B cell (primary cell): ENCODE results near the gene EFEMP1. TPM values are rescaled to one million over a fixed set of nuclear protein-coding genes. Genes with fewer than 3 reads are reported as not detected.

Experiments used
- ATAC-seq: fragments of 200-7000 bp; cut with Tn5 transposase; one replicate; pipeline ENCODE4 v1.10.0; 2021; ENCODE audit warnings: low read depth, mild to moderate bottlenecking, moderate number of reproducible peaks, moderate library complexity
- CTCF ChIA-PET: fragments of 350-600 bp; sonication (Branson Sonifier 250); formaldehyde crosslinking; loops from one replicate; lab custom pipeline; 2021; ENCODE audit warnings: antibody characterized with exemption, inconsistent platforms; lab: Charles Lee
- POLR2A ChIA-PET: fragments of 350-600 bp; sonication (Branson Sonifier 250); formaldehyde crosslinking; loops from one replicate; lab custom pipeline; 2021; ENCODE audit warnings: antibody characterized with exemption; lab: Charles Lee
- DNase-seq: peaks from one replicate; pipeline ENCODE4 v3.0.0; 2013
- H2AFZ ChIP-seq: 2 replicates; pipeline ENCODE4 v1.6.1; 2012; ENCODE audit warnings: mild to moderate bottlenecking, low read depth, low read length; ENCODE audit not compliant: insufficient read depth, poor library complexity, severe bottlenecking
- H3K27ac ChIP-seq, 2 donors: 1 replicate in 1 of 2; 2 replicates in 1 of 2; pipeline ENCODE4 v1.5.1; 2012 to 2013; ENCODE audit warnings: low read length in 2 of 2, mild to moderate bottlenecking in 2 of 2, moderate library complexity in 1 of 2
- H3K27me3 ChIP-seq, 4 experiments: fragments of 200-600 bp in 1 of 4; sonication (generic) in 1 of 4; replicated peaks in 1 of 4; 1 replicate in 2 of 4; 2 replicates in 2 of 4; pipeline versions ENCODE4 v1.6.1 to v1.7.0; 2013 to 2016; ENCODE audit warnings: low read length in 3 of 4, mild to moderate bottlenecking in 2 of 4, mixed read lengths in 1 of 4, moderate library complexity in 1 of 4; ENCODE audit not compliant: insufficient read depth in 4 of 4, control insufficient read depth in 3 of 4; ENCODE audit errors: control extremely low read depth in 1 of 4
- H3K36me3 ChIP-seq, 2 experiments: replicated peaks in 1 of 2; 1 replicate in 1 of 2; 2 replicates in 1 of 2; pipeline versions ENCODE4 v1.6.1 to v1.7.1; 2013; ENCODE audit warnings: low read length in 1 of 2; ENCODE audit not compliant: insufficient read depth in 2 of 2, control insufficient read depth in 1 of 2; ENCODE audit errors: control extremely low read depth in 1 of 2, extremely low read depth in 1 of 2
- H3K4me1 ChIP-seq, 2 donors: fragments of 200-600 bp in 1 of 2; sonication (generic) in 1 of 2; 1 replicate in 1 of 2; 2 replicates in 1 of 2; pipeline versions ENCODE4 v1.5.1 to v1.6.1; 2013 to 2017; ENCODE audit warnings: low read length in 2 of 2; ENCODE audit not compliant: control insufficient read depth in 2 of 2, insufficient read depth in 2 of 2
- H3K4me2 ChIP-seq: replicated peaks from 2 replicates; pipeline ENCODE3; 2012; ENCODE audit warnings: mild to moderate bottlenecking, low read depth, low read length; ENCODE audit not compliant: poor library complexity, severe bottlenecking
- H3K4me3 ChIP-seq, 5 experiments: fragments of 200-600 bp in 1 of 5; sonication (generic) in 1 of 5; 1 replicate in 3 of 5; 2 replicates in 2 of 5; pipeline versions ENCODE4 v1.5.1 to v1.7.0; 2011 to 2016; ENCODE audit warnings: low read length in 4 of 5, mild to moderate bottlenecking in 4 of 5, low read depth in 2 of 5, control low read depth in 1 of 5, moderate library complexity in 1 of 5; ENCODE audit not compliant: insufficient read depth in 1 of 5; ENCODE audit errors: control extremely low read depth in 1 of 5, extremely low read depth in 1 of 5
- H3K79me2 ChIP-seq: fragments of 200-600 bp; sonication (generic); one replicate; pipeline ENCODE4 v1.6.0; 2016; ENCODE audit warnings: low read length; ENCODE audit not compliant: control insufficient read depth, insufficient read depth
- H3K9ac ChIP-seq: fragments of 200-600 bp; sonication (generic); 2 replicates; pipeline ENCODE4 v1.6.1; 2017; ENCODE audit warnings: mild to moderate bottlenecking, low read length, moderate library complexity
- H3K9me3 ChIP-seq, 3 donors: one replicate each; pipeline versions ENCODE4 v1.6.1 to v1.7.1; 2013; ENCODE audit warnings: low read length in 2 of 3; ENCODE audit not compliant: control insufficient read depth in 2 of 3, insufficient read depth in 1 of 3; ENCODE audit errors: control extremely low read depth in 1 of 3
- H4K20me1 ChIP-seq: 2 replicates; pipeline ENCODE4 v1.6.0; 2012; ENCODE audit warnings: mild to moderate bottlenecking, low read length; ENCODE audit not compliant: insufficient read depth, control insufficient read depth, poor library complexity, severe bottlenecking
- H3K27ac Mint-ChIP-seq: one replicate; pipeline ENCODE4 v1.8.0; 2021; ENCODE audit warnings: mixed read lengths
- H3K27me3 Mint-ChIP-seq: one replicate; pipeline ENCODE4 v1.8.0; 2021; ENCODE audit warnings: mixed read lengths
- H3K4me1 Mint-ChIP-seq: one replicate; pipeline ENCODE4 v1.8.0; 2021; ENCODE audit warnings: mixed read lengths
- H3K4me3 Mint-ChIP-seq: one replicate; pipeline ENCODE4 v1.8.0; 2021; ENCODE audit warnings: mixed read lengths
- H3K9me3 Mint-ChIP-seq: one replicate; pipeline ENCODE4 v1.8.0; 2022; ENCODE audit warnings: mixed read lengths; ENCODE audit not compliant: insufficient read depth
- EZH2 ChIP-seq: IDR thresholded peaks from 2 replicates; pipeline ENCODE4 v1.6.1; 2012; ENCODE audit warnings: borderline replicate concordance, low read depth, mild to moderate bottlenecking, moderate library complexity, low read length; ENCODE audit not compliant: insufficient read depth, poor library complexity, severe bottlenecking
- WGBS: methylation state at CpG from one replicate; pipeline ENCODE4 v1.1.5; 2013; ENCODE audit warnings: missing lambda C conversion rate; ENCODE audit not compliant: insufficient coverage; 5-methylcytosine and 5-hydroxymethylcytosine counted together
- intact Hi-C: fragments of 100-400 bp; cut with micrococcal nuclease; formaldehyde crosslinking; loops from one replicate; pipeline ENCODE4 v1.10.0; 2022
- polyA plus RNA-seq: library from polyadenylated mRNA; depleted of rRNA; stranded (reverse); fragments of >200 nt; gene quantifications from 2 replicates; pipeline ENCODE4 v1.2.3, GENCODE V29; 2012
- total RNA-seq, 2 donors: library from RNA; stranded (reverse); fragments of 120-200 nt in 1 of 2; gene quantifications; 1 replicate in 1 of 2; 2 replicates in 1 of 2; pipeline versions ENCODE4 v1.2.3 to v1.2.4, GENCODE V29; 2013 to 2022
- TF ChIP-seq, protein P1 (sequence below): fragments of 200-600 bp; IDR thresholded peaks from one replicate; pipeline ENCODE4 v1.8.0; 2022; ENCODE audit warnings: antibody characterized with exemption, mild to moderate bottlenecking

EFEMP1 gene
- total and polyA plus RNA-seq, 2 donors (not counting 1 experiment from before 2014, with no cell fraction given), result not detected

DNA sequence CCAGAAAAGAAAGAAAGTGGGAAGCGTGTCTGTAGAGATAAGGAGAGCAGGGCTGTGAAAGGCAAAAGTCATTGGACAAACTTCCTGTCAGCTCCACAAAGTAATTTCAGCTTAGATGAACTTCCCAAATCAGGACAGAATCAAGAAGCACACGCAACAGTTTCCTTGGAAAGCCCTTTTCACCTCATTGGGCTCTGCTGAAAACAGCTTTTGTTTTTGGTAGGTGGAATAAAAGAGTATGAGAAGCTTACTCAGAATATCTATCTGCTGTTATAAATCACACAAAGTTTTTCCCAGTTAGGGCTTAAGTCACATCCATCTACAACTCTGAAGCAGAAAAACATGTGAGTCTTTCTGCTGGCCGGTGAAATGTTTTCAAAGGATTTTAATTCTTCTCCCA is 42.4 kb upstream of the EFEMP1 start:
- H3K9me3 Mint-ChIP-seq, result no peaks in the 10 kb centered on the region
- Histone ChIP-seq H3K79me2 (no peaks in the 10 kb centered on the region), H3K4me1 (no peaks in the 10 kb centered on the region), H3K27me3 (peaks cover 0 to 12% (median 1%) of the 10 kb centered on the region in 4 experiments), H2AFZ (no peak overlapping the region), H4K20me1 (no peaks in the 10 kb centered on the region), H3K9ac (no peak overlapping the region), H3K9me3 (peaks cover 0 to 3% (median 0%) of the 10 kb centered on the region in 3 donors), H3K36me3 (no peaks in the 10 kb centered on the region), H3K4me2 (no peak overlapping the region), H3K4me3 (no peak overlapping the region), H3K27ac (no peak overlapping the region)
- ChIA-PET CTCF (no interaction called here), POLR2A (no interaction called here)
- intact Hi-C loops, result no loop called here
- no peak overlapping the region for H3K4me3 Mint-ChIP-seq
- TF ChIP-seq, protein P1, sequence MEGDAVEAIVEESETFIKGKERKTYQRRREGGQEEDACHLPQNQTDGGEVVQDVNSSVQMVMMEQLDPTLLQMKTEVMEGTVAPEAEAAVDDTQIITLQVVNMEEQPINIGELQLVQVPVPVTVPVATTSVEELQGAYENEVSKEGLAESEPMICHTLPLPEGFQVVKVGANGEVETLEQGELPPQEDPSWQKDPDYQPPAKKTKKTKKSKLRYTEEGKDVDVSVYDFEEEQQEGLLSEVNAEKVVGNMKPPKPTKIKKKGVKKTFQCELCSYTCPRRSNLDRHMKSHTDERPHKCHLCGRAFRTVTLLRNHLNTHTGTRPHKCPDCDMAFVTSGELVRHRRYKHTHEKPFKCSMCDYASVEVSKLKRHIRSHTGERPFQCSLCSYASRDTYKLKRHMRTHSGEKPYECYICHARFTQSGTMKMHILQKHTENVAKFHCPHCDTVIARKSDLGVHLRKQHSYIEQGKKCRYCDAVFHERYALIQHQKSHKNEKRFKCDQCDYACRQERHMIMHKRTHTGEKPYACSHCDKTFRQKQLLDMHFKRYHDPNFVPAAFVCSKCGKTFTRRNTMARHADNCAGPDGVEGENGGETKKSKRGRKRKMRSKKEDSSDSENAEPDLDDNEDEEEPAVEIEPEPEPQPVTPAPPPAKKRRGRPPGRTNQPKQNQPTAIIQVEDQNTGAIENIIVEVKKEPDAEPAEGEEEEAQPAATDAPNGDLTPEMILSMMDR, result no peak
- no peak for TF ChIP-seq EZH2
- ATAC-seq, result no peak
- H3K27me3 Mint-ChIP-seq, result peaks cover 35% of the 10 kb centered on the region
- no peak overlapping the region for H3K27ac Mint-ChIP-seq
- WGBS, result 80% methylated on average over 1 of the region's 3 CpGs
- H3K4me1 Mint-ChIP-seq, result no peaks in the 10 kb centered on the region
- DNase-seq, result no peak

DNA sequence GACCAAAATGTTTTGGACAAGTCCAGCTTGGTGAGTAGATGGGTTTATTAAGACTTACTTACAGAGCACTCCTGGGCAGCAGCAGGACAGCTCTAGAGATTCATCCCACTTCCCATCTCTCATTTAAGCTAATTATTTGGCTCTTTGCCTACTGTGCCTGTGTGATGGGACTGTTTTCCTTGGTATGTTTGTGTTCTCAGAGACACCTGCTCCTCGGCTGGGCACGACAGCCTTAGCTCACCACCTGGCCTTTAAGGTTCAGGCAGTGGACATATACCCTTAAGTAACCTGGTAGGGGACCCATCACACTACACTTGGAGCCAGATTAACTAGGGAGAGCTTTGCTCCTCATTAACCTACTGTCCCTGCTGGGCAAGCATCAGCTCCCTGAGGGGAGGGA is 41.7 kb upstream of the EFEMP1 start:
- Histone ChIP-seq H3K9me3 (peaks cover 0 to 3% (median 0%) of the 10 kb centered on the region in 3 donors), H3K27ac (no peak overlapping the region), H3K79me2 (no peaks in the 10 kb centered on the region), H3K27me3 (peaks cover 0 to 6% (median 1%) of the 10 kb centered on the region in 4 experiments), H3K9ac (no peak overlapping the region), H3K4me3 (no peak overlapping the region), H3K36me3 (no peaks in the 10 kb centered on the region), H4K20me1 (no peaks in the 10 kb centered on the region), H3K4me2 (no peak overlapping the region), H2AFZ (no peak overlapping the region), H3K4me1 (no peaks in the 10 kb centered on the region)
- H3K9me3 Mint-ChIP-seq, result no peaks in the 10 kb centered on the region
- ChIA-PET CTCF (no interaction called here), POLR2A (no interaction called here)
- H3K27ac Mint-ChIP-seq, result no peak overlapping the region
- TF ChIP-seq EZH2, result no peak
- TF ChIP-seq, protein P1, result no peak
- no peak for ATAC-seq
- intact Hi-C loops, result no loop called here
- H3K4me1 Mint-ChIP-seq, result no peaks in the 10 kb centered on the region
- DNase-seq, result no peak
- H3K27me3 Mint-ChIP-seq, result peaks cover 28% of the 10 kb centered on the region
- 82% methylated on average over 2 of the region's 2 CpGs for WGBS
- H3K4me3 Mint-ChIP-seq, result no peak overlapping the region
